Stomach smooth muscle (tissue), 2 donors: Measurements from ENCODE around the gene RPIA.
"Not testable (repeated sequence)": the region's sequence is repeated elsewhere in the genome, so short reads cannot be mapped to it uniquely, and the experiment has no call there.

Experiments used
- H3K27ac ChIP-seq: one replicate; pipeline ENCODE4 v1.7.0; 2013; ENCODE audit warnings: mild to moderate bottlenecking, low read length, inconsistent platforms
- H3K27me3 ChIP-seq, 2 donors: one replicate each; pipeline ENCODE4 v1.7.0; 2013; ENCODE audit warnings: low read length in 2 of 2; ENCODE audit not compliant: insufficient read depth in 2 of 2, control insufficient read depth in 1 of 2
- H3K36me3 ChIP-seq, 2 donors: one replicate each; pipeline ENCODE4 v1.7.0; 2013; ENCODE audit warnings: low read length in 2 of 2; ENCODE audit not compliant: control insufficient read depth in 2 of 2, insufficient read depth in 2 of 2
- H3K4me1 ChIP-seq: one replicate; pipeline ENCODE4 v1.7.0; 2013; ENCODE audit warnings: low read length; ENCODE audit not compliant: control insufficient read depth, insufficient read depth
- H3K4me3 ChIP-seq, 2 donors: one replicate each; pipeline ENCODE4 v1.7.0; 2013; ENCODE audit warnings: low read length in 2 of 2
- H3K9ac ChIP-seq, 2 donors: one replicate each; pipeline ENCODE4 v1.7.0; 2013; ENCODE audit warnings: low read length in 2 of 2, mild to moderate bottlenecking in 1 of 2
- H3K9me3 ChIP-seq, 2 donors: one replicate each; pipeline ENCODE4 v1.7.0; 2013; ENCODE audit warnings: low read length in 2 of 2; ENCODE audit not compliant: control insufficient read depth in 2 of 2
- donor health status: healthy.
- donor health status: Pancreatic carcinoma.

Gene RPIA

GRCh38 chr2:88765889-88766481, 74.5 kb downstream of the RPIA start:
- H3K9me3 ChIP-seq: not testable (repeated sequence)

GRCh38 chr2:88770016-88770415, 78.5 kb downstream of the RPIA start:
- H3K36me3 ChIP-seq: no peaks in the 10 kb centered on the region

More at GRCh38 chr2:88765889-88766481, 74.5 kb downstream of the RPIA start:
- peaks cover 10 to 17% of the 10 kb centered on the region in 2 donors for H3K27me3 ChIP-seq
- H3K4me3 ChIP-seq: peak overlapping the region in 1 of 2 donors; percentile 44
- H3K9ac ChIP-seq, H3K4me1 ChIP-seq, H3K27ac ChIP-seq, H3K36me3 ChIP-seq: not testable (repeated sequence)

GRCh38 chr2:88773233-88774028, 82.0 kb downstream of the RPIA start:
- not testable (repeated sequence) for H3K27me3 ChIP-seq, H3K36me3 ChIP-seq, H3K4me3 ChIP-seq, H3K27ac ChIP-seq, H3K4me1 ChIP-seq, H3K9me3 ChIP-seq, H3K9ac ChIP-seq

More at GRCh38 chr2:88770016-88770415, 78.5 kb downstream of the RPIA start:
- H3K4me1 ChIP-seq: peaks cover 4% of the 10 kb centered on the region
- H3K9me3 ChIP-seq: no peaks in the 10 kb centered on the region
- H3K27me3 ChIP-seq: peaks cover under 1 to 5% of the 10 kb centered on the region in 2 donors
- no peak overlapping the region for H3K9ac ChIP-seq
- no peak overlapping the region for H3K4me3 ChIP-seq
- H3K27ac ChIP-seq: no peak overlapping the region

DNA sequence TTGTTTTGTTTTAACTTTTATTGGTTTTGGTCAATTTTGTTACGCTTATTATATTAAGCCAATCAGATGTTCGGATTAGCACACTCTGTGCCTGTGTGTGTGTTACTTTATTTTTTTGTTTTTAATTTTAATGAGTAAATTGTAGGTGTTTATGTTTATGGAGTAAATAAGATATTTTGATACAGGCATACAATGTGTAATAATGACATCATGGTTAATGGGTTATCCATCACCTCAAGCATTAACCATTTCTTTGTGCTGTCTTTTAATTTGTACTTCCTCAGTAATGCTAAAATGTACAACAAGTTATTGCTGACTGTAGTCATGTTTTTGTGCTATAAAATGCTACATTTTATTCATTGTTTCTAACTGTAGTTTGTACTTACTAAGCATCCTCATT, 97.7 kb downstream of the RPIA start:
- H3K4me3 ChIP-seq, H3K4me1 ChIP-seq, H3K27me3 ChIP-seq, H3K36me3 ChIP-seq, H3K9ac ChIP-seq, H3K27ac ChIP-seq, H3K9me3 ChIP-seq: not testable (repeated sequence)

DNA sequence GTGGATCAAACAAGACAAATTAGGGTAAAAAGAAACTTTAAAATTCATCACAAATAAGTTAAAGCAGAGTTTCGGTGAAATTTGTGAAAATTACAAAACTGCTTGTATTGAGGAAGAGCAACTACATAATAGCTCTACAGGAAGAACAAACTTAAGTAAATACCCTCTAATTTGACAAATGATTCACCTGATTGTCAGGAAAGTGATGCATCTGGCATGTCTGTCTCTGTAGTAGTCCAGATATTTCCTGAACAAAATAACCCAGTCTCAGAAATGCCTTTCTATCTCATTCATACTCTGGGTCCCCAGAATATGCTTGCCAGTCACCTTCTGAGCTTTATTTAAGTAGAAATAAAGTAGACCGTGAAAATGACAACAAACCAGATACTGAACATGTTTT, 104.5 kb downstream of the RPIA start:
- H3K4me3 ChIP-seq, H3K9me3 ChIP-seq, H3K27me3 ChIP-seq, H3K27ac ChIP-seq, H3K4me1 ChIP-seq, H3K9ac ChIP-seq, H3K36me3 ChIP-seq: not testable (repeated sequence)

- H3K27ac ChIP-seq, H3K9me3 ChIP-seq, H3K27me3 ChIP-seq, H3K36me3 ChIP-seq, H3K9ac ChIP-seq, H3K4me3 ChIP-seq, H3K4me1 ChIP-seq: not testable (repeated sequence)
Observed at GRCh38 chr2:88796523-88796922, 105.0 kb downstream of the RPIA start.

DNA sequence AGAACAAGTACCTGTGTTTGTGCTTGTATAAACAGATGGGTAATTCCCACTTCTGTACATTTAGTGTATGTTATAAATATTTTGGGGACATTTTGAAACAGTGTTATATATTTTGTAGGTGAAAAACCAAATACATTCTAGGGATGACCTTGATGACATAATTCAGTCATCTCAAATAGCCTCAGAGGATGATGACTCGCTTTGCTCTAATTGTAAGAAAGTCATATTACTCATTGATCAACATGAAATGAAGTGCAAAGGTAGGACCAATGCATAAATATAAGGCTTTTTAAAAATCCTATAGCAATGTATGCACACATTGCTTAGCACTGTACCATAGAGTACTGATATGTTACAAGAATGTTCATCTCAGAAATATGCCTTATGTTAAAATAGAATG, 105.7 kb downstream of the RPIA start:
- not testable (repeated sequence) for H3K4me1 ChIP-seq, H3K36me3 ChIP-seq, H3K27ac ChIP-seq, H3K9me3 ChIP-seq, H3K27me3 ChIP-seq, H3K4me3 ChIP-seq, H3K9ac ChIP-seq
